ENCODE results near the gene RBPJL. TPM values are rescaled to one million over a fixed set of nuclear protein-coding genes. Genes with fewer than 3 reads are reported as not detected.

The RBPJL gene
- total RNA-seq, result not detected
- under 1 TPM in 1 of 8 donors, not detected in 7; 0.17 TPM for polyA plus RNA-seq (ENCODE audit: insufficient read depth in 1 of 8, insufficient read length in 8 of 8, low replicate concordance in 1 of 8)
- long read RNA-seq, donor 1, result 0 reads
- long read RNA-seq, donor 2, result 0 reads
- long read RNA-seq, donor 3, result 0 reads
- long read RNA-seq, donor 4, result 0 reads
- long read RNA-seq, donor 5, result 0 reads
- long read RNA-seq, donor 6, result 0 reads
- long read RNA-seq, donor 7, result 0 reads
- long read RNA-seq, donor 8, result 0 reads
- long read RNA-seq, donor 9, result 0 reads
- long read RNA-seq, donor 10, result 0 reads
- long read RNA-seq, donor 11, result 0 reads

- no peaks in the 10 kb centered on the region for H3K36me3 ChIP-seq (ENCODE audit: control insufficient read depth, insufficient read depth, low read length)
- H3K27ac ChIP-seq (ENCODE audit: low read length), result no peak within 1 kb of the TSS
- no peak for DNase-seq
- no peak within 1 kb of the TSS for H3K4me3 ChIP-seq (ENCODE audit: low read length)
- H3K4me1 ChIP-seq (ENCODE audit: control insufficient read depth, insufficient read depth, low read length), result peaks cover 14% of the 10 kb centered on the region
- H3K27me3 ChIP-seq (ENCODE audit: control insufficient read depth, insufficient read depth, low read length), result peaks cover 63% of the 10 kb centered on the region
- WGBS (ENCODE audit: insufficient coverage), result 10% methylated on average over 41 of the region's 41 CpGs
- H3K9me3 ChIP-seq (replicated peaks; ENCODE audit: control insufficient read depth, low read depth, low read length), result no peaks in the 10 kb centered on the region
These were observed at the start of gene RBPJL for GRCh38 chr20:45306431-45306982. TSS of gene RBPJL (plus strand) at chr20:45306840. CDS start at chr20:45306923, 83 bp downstream.

- H3K4me3 ChIP-seq (ENCODE audit: low read length), result no peak overlapping the region
- H3K27ac ChIP-seq (ENCODE audit: low read length), result no peak overlapping the region
- no peaks in the 10 kb centered on the region for H3K4me1 ChIP-seq (ENCODE audit: control insufficient read depth, insufficient read depth, low read length)
- H3K36me3 ChIP-seq (ENCODE audit: control insufficient read depth, insufficient read depth, low read length), result no peaks in the 10 kb centered on the region
- no peak for DNase-seq
- H3K27me3 ChIP-seq (ENCODE audit: control insufficient read depth, insufficient read depth, low read length), result peaks cover 5% of the 10 kb centered on the region
- no peaks in the 10 kb centered on the region for H3K9me3 ChIP-seq (replicated peaks; ENCODE audit: control insufficient read depth, low read depth, low read length)
- 80% methylated on average over 1 of the region's 3 CpGs for WGBS (ENCODE audit: insufficient coverage)
These were observed 49.5 kb upstream of the RBPJL start for GRCh38 chr20:45257161-45257560.

- 80% methylated on average over 1 of the region's 7 CpGs for WGBS (ENCODE audit: insufficient coverage)
- no peaks in the 10 kb centered on the region for H3K4me1 ChIP-seq (ENCODE audit: control insufficient read depth, insufficient read depth, low read length)
- H3K27me3 ChIP-seq (ENCODE audit: control insufficient read depth, insufficient read depth, low read length), result peaks cover 5% of the 10 kb centered on the region
- H3K9me3 ChIP-seq (replicated peaks; ENCODE audit: control insufficient read depth, low read depth, low read length), result no peaks in the 10 kb centered on the region
- no peak overlapping the region for H3K27ac ChIP-seq (ENCODE audit: low read length)
- no peaks in the 10 kb centered on the region for H3K36me3 ChIP-seq (ENCODE audit: control insufficient read depth, insufficient read depth, low read length)
- no peak overlapping the region for H3K4me3 ChIP-seq (ENCODE audit: low read length)
- no peak for DNase-seq
These were observed 48.9 kb upstream of the RBPJL start for GRCh38 chr20:45257711-45258110.

GRCh38 chr20:45258259-45258658, 48.4 kb upstream of the RBPJL start:
- no peak overlapping the region for H3K27ac ChIP-seq (ENCODE audit: low read length)
- no peak overlapping the region for H3K4me3 ChIP-seq (ENCODE audit: low read length)
- no peaks in the 10 kb centered on the region for H3K36me3 ChIP-seq (ENCODE audit: control insufficient read depth, insufficient read depth, low read length)
- WGBS (ENCODE audit: insufficient coverage), result no CpG with 5 or more reads among the region's 3 CpGs
- no peaks in the 10 kb centered on the region for H3K4me1 ChIP-seq (ENCODE audit: control insufficient read depth, insufficient read depth, low read length)
- peaks cover 2% of the 10 kb centered on the region for H3K27me3 ChIP-seq (ENCODE audit: control insufficient read depth, insufficient read depth, low read length)
- no peaks in the 10 kb centered on the region for H3K9me3 ChIP-seq (replicated peaks; ENCODE audit: control insufficient read depth, low read depth, low read length)
- DNase-seq, result no peak

GRCh38 chr20:45258664-45259063, 48.0 kb upstream of the RBPJL start:
- no peak for DNase-seq
- Histone ChIP-seq H3K27me3 (ENCODE audit: control insufficient read depth, insufficient read depth, low read length) (peaks cover 2% of the 10 kb centered on the region), H3K9me3 (replicated peaks; ENCODE audit: control insufficient read depth, low read depth, low read length) (no peaks in the 10 kb centered on the region), H3K4me1 (ENCODE audit: control insufficient read depth, insufficient read depth, low read length) (no peaks in the 10 kb centered on the region), H3K4me3 (ENCODE audit: low read length) (no peak overlapping the region), H3K36me3 (ENCODE audit: control insufficient read depth, insufficient read depth, low read length) (no peaks in the 10 kb centered on the region), H3K27ac (ENCODE audit: low read length) (no peak overlapping the region)
- WGBS (ENCODE audit: insufficient coverage), result 0% methylated on average over 1 of the region's 2 CpGs

GRCh38 chr20:45263556-45264266, 42.9 kb upstream of the RBPJL start:
- WGBS (ENCODE audit: insufficient coverage), result no CpG with 5 or more reads among the region's 3 CpGs
- Histone ChIP-seq H3K4me1 (ENCODE audit: control insufficient read depth, insufficient read depth, low read length) (no peaks in the 10 kb centered on the region), H3K9me3 (replicated peaks; ENCODE audit: control insufficient read depth, low read depth, low read length) (no peaks in the 10 kb centered on the region), H3K27me3 (ENCODE audit: control insufficient read depth, insufficient read depth, low read length) (peaks cover 2% of the 10 kb centered on the region), H3K27ac (ENCODE audit: low read length) (no peak overlapping the region), H3K4me3 (ENCODE audit: low read length) (no peak overlapping the region), H3K36me3 (ENCODE audit: control insufficient read depth, insufficient read depth, low read length) (no peaks in the 10 kb centered on the region)
- DNase-seq, result no peak

GRCh38 chr20:45266977-45267376, 39.7 kb upstream of the RBPJL start:
- no peaks in the 10 kb centered on the region for H3K36me3 ChIP-seq (ENCODE audit: control insufficient read depth, insufficient read depth, low read length)
- no peaks in the 10 kb centered on the region for H3K4me1 ChIP-seq (ENCODE audit: control insufficient read depth, insufficient read depth, low read length)
- DNase-seq, result no peak
- peaks cover 2% of the 10 kb centered on the region for H3K27me3 ChIP-seq (ENCODE audit: control insufficient read depth, insufficient read depth, low read length)
- H3K27ac ChIP-seq (ENCODE audit: low read length), result no peak overlapping the region
- H3K9me3 ChIP-seq (replicated peaks; ENCODE audit: control insufficient read depth, low read depth, low read length), result no peaks in the 10 kb centered on the region
- no peak overlapping the region for H3K4me3 ChIP-seq (ENCODE audit: low read length)

GRCh38 chr20:45268531-45268930, 38.1 kb upstream of the RBPJL start:
- Histone ChIP-seq H3K4me3 (ENCODE audit: low read length) (no peak overlapping the region), H3K36me3 (ENCODE audit: control insufficient read depth, insufficient read depth, low read length) (no peaks in the 10 kb centered on the region), H3K27me3 (ENCODE audit: control insufficient read depth, insufficient read depth, low read length) (peaks cover 4% of the 10 kb centered on the region), H3K4me1 (ENCODE audit: control insufficient read depth, insufficient read depth, low read length) (no peaks in the 10 kb centered on the region), H3K9me3 (replicated peaks; ENCODE audit: control insufficient read depth, low read depth, low read length) (no peaks in the 10 kb centered on the region), H3K27ac (ENCODE audit: low read length) (no peak overlapping the region)
- no CpG with 5 or more reads among the region's 3 CpGs for WGBS (ENCODE audit: insufficient coverage)
- DNase-seq, result no peak

GRCh38 chr20:45269056-45269455, 37.6 kb upstream of the RBPJL start:
- Histone ChIP-seq H3K36me3 (ENCODE audit: control insufficient read depth, insufficient read depth, low read length) (no peaks in the 10 kb centered on the region), H3K9me3 (replicated peaks; ENCODE audit: control insufficient read depth, low read depth, low read length) (no peaks in the 10 kb centered on the region), H3K27ac (ENCODE audit: low read length) (no peak overlapping the region), H3K4me1 (ENCODE audit: control insufficient read depth, insufficient read depth, low read length) (no peaks in the 10 kb centered on the region), H3K27me3 (ENCODE audit: control insufficient read depth, insufficient read depth, low read length) (peaks cover 4% of the 10 kb centered on the region), H3K4me3 (ENCODE audit: low read length) (no peak overlapping the region)
- WGBS (ENCODE audit: insufficient coverage), result 73% methylated on average over 2 of the region's 3 CpGs
- DNase-seq, result no peak

GRCh38 chr20:45269754-45270270, 36.8 kb upstream of the RBPJL start:
- Histone ChIP-seq H3K27me3 (ENCODE audit: control insufficient read depth, insufficient read depth, low read length) (peaks cover 4% of the 10 kb centered on the region), H3K36me3 (ENCODE audit: control insufficient read depth, insufficient read depth, low read length) (no peaks in the 10 kb centered on the region), H3K27ac (ENCODE audit: low read length) (no peak overlapping the region), H3K4me3 (ENCODE audit: low read length) (no peak overlapping the region), H3K4me1 (ENCODE audit: control insufficient read depth, insufficient read depth, low read length) (no peaks in the 10 kb centered on the region), H3K9me3 (replicated peaks; ENCODE audit: control insufficient read depth, low read depth, low read length) (no peaks in the 10 kb centered on the region)
- WGBS (ENCODE audit: insufficient coverage), result 94% methylated on average over 2 of the region's 4 CpGs
- no peak for DNase-seq

Measured in muscle of leg (tissue), 16 donors.